SU-DHL-6 (cell line): Measurements from ENCODE around the gene FOXS1.

ENCODE experiments used
- EZH2phosphoT487 ChIP-seq: fragments of 200-600 bp; sonication (generic), shearing (Covaris generic); conservative IDR thresholded peaks from 2 replicates; pipeline ENCODE4 v1.6.1; 2018; ENCODE audit warnings: mild to moderate bottlenecking, antibody characterized with exemption, low read length, moderate library complexity, mixed read lengths
- TF ChIP-seq, protein P1 (sequence below): fragments of 200-600 bp; sonication (generic); IDR thresholded peaks from one replicate; pipeline ENCODE4 v1.5.1; 2017; ENCODE audit warnings: antibody characterized with exemption, mild to moderate bottlenecking, low read length, moderate library complexity; ENCODE audit not compliant: insufficient read depth, poor library complexity, severe bottlenecking

GRCh38 chr20:31842471-31843157, 2.8 kb downstream of the FOXS1 start:
- TF ChIP-seq, protein P1, sequence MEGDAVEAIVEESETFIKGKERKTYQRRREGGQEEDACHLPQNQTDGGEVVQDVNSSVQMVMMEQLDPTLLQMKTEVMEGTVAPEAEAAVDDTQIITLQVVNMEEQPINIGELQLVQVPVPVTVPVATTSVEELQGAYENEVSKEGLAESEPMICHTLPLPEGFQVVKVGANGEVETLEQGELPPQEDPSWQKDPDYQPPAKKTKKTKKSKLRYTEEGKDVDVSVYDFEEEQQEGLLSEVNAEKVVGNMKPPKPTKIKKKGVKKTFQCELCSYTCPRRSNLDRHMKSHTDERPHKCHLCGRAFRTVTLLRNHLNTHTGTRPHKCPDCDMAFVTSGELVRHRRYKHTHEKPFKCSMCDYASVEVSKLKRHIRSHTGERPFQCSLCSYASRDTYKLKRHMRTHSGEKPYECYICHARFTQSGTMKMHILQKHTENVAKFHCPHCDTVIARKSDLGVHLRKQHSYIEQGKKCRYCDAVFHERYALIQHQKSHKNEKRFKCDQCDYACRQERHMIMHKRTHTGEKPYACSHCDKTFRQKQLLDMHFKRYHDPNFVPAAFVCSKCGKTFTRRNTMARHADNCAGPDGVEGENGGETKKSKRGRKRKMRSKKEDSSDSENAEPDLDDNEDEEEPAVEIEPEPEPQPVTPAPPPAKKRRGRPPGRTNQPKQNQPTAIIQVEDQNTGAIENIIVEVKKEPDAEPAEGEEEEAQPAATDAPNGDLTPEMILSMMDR: no peak
- no peak for TF ChIP-seq EZH2phosphoT487
